ENCODE data around the gene ZNF408. TPM values are rescaled to one million over a fixed set of nuclear protein-coding genes. Genes with fewer than 3 reads are reported as not detected.

ZNF408 gene
- total RNA-seq, 2 donors from 2014 or later = 13.2 to 18.9 TPM

DNA sequence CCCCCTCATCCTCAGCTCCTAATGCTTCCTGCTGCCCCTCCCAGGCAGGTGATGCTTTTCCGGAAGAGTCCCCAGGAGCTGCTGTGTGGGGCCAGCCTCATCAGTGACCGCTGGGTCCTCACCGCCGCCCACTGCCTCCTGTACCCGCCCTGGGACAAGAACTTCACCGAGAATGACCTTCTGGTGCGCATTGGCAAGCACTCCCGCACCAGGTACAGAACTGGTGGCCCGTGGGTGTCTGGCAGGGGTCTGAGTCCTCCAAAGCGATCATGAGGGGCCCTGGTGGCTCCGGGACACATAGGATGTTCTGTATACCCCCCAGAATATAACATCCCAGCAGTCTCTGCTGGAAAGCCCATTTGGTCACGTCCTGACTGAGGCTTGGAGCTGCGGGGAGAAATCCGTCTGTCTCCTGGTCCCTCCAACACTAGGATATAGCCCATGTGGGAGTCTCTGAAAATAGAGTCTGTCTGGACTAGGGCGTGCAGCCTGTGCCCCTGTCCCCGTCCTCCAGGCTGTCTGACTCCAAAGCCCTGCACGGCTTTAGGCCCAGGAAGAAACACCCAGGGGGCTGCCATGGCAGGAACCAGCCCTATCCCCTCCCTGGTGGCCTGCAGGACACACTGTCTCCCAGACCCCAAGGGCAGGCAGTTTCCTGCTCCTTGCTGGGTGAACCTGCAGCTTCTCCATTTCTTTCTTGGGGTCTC is 27.3 kb downstream of the ZNF408 start:
- Mint-ChIP-seq H3K9me3 (no peaks in the 10 kb centered on the region), H3K4me3 (no peak overlapping the region), H3K27ac (no peak overlapping the region), H3K4me1 (no peaks in the 10 kb centered on the region), H3K27me3 (ENCODE audit: insufficient read depth) (no peaks in the 10 kb centered on the region), H3K36me3 (ENCODE audit: low read depth) (no peaks in the 10 kb centered on the region)
- TF ChIP-seq, protein P1, sequence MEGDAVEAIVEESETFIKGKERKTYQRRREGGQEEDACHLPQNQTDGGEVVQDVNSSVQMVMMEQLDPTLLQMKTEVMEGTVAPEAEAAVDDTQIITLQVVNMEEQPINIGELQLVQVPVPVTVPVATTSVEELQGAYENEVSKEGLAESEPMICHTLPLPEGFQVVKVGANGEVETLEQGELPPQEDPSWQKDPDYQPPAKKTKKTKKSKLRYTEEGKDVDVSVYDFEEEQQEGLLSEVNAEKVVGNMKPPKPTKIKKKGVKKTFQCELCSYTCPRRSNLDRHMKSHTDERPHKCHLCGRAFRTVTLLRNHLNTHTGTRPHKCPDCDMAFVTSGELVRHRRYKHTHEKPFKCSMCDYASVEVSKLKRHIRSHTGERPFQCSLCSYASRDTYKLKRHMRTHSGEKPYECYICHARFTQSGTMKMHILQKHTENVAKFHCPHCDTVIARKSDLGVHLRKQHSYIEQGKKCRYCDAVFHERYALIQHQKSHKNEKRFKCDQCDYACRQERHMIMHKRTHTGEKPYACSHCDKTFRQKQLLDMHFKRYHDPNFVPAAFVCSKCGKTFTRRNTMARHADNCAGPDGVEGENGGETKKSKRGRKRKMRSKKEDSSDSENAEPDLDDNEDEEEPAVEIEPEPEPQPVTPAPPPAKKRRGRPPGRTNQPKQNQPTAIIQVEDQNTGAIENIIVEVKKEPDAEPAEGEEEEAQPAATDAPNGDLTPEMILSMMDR (conservative IDR thresholded peaks at IDR 0.05) = no peak
- Histone ChIP-seq H3K36me3 (ENCODE audit: control insufficient read depth, insufficient read depth, low read length) (no peaks in the 10 kb centered on the region), H3K9me3 (ENCODE audit: control insufficient read depth, low read length) (no peaks in the 10 kb centered on the region), H3K4me3 (ENCODE audit: low read length) (no peak overlapping the region), H3K4me1 (ENCODE audit: control insufficient read depth, insufficient read depth, low read length) (no peaks in the 10 kb centered on the region), H3K27me3 (ENCODE audit: control insufficient read depth, insufficient read depth, low read length, poor library complexity, severe bottlenecking) (no peaks in the 10 kb centered on the region), H3K27ac (ENCODE audit: low read depth, low read length) (no peak overlapping the region), H3K9ac (ENCODE audit: extremely low read depth, low read length, poor library complexity, severe bottlenecking) (no peak overlapping the region)
- WGBS, 2 experiments (ENCODE audit: insufficient coverage in 1 of 2, insufficient read length in 1 of 2) = 95 to 96% methylated on average over 14 to 17 of the region's 17 CpGs
- no peak for DNase-seq

DNA sequence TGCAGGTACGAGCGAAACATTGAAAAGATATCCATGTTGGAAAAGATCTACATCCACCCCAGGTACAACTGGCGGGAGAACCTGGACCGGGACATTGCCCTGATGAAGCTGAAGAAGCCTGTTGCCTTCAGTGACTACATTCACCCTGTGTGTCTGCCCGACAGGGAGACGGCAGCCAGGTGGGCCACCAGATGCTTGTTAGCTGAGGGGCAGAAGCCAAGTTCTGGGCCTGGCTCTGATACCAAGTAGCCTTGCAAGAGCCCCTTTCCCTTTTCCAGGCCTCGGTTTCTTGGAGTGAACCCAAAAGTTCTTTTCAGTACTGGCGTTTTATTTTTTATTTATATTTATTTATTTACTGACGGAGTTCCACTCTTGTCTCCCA is 27.8 kb downstream of the ZNF408 start:
- no peaks in the 10 kb centered on the region for H3K36me3 ChIP-seq (ENCODE audit: control insufficient read depth, insufficient read depth, low read length)
- Mint-ChIP-seq H3K9me3 (no peaks in the 10 kb centered on the region), H3K27me3 (ENCODE audit: insufficient read depth) (no peaks in the 10 kb centered on the region), H3K36me3 (ENCODE audit: low read depth) (no peaks in the 10 kb centered on the region), H3K27ac (no peak overlapping the region), H3K4me1 (no peaks in the 10 kb centered on the region), H3K4me3 (no peak overlapping the region)
- DNase-seq = no peak
- 94% methylated on average over 3 to 8 of the region's 9 CpGs for WGBS, 2 experiments (ENCODE audit: insufficient coverage in 1 of 2, insufficient read length in 1 of 2)
- H3K9me3 ChIP-seq (ENCODE audit: control insufficient read depth, low read length) = no peaks in the 10 kb centered on the region
- H3K4me3 ChIP-seq (ENCODE audit: low read length) = no peak overlapping the region
- H3K9ac ChIP-seq (ENCODE audit: extremely low read depth, low read length, poor library complexity, severe bottlenecking) = no peak overlapping the region
- H3K27me3 ChIP-seq (ENCODE audit: control insufficient read depth, insufficient read depth, low read length, poor library complexity, severe bottlenecking) = no peaks in the 10 kb centered on the region
- H3K4me1 ChIP-seq (ENCODE audit: control insufficient read depth, insufficient read depth, low read length) = no peaks in the 10 kb centered on the region
- TF ChIP-seq, protein P1 (conservative IDR thresholded peaks at IDR 0.05) = no peak
- no peak overlapping the region for H3K27ac ChIP-seq (ENCODE audit: low read depth, low read length)

DNA sequence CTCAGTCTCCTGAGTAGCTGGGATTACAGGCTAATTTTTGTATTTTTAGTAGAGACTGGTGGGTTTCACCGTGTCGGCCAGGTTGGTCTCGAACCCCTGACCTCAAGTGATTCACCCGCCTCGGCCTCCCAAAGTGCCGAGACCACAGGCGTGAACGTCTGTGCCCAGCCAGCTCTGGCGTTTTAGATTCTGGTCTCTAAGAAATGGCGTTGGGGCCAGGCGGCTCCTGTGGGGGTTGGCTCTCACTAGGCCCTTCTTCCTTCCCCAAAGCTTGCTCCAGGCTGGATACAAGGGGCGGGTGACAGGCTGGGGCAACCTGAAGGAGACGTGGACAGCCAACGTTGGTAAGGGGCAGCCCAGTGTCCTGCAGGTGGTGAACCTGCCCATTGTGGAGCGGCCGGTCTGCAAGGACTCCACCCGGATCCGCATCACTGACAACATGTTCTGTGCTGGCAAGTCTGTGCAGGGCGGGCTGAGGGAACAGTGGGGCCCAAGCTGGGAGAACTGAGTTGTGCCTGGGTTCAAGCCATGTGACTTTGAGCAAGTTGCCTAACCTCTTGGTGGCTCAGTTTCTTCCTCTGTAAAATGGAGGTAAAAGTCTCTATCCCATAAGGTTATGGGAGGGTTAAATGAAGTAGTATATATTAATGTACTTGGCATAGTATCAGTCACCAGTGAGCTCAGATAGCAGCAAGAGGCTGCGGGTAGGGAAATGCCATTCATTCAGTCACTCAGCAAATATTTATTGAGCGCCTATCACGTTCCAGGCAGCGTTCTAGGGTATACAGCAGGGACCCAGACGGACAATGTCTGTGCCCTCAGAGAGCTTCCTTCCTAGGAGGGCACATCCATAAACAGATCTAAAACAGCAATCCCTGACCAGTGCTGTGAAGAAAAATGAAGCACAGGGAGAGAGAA is 28.5 kb downstream of the ZNF408 start:
- Mint-ChIP-seq H3K4me3 (no peak overlapping the region), H3K4me1 (no peaks in the 10 kb centered on the region), H3K9me3 (no peaks in the 10 kb centered on the region), H3K27me3 (ENCODE audit: insufficient read depth) (no peaks in the 10 kb centered on the region), H3K27ac (no peak overlapping the region), H3K36me3 (ENCODE audit: low read depth) (no peaks in the 10 kb centered on the region)
- no peaks in the 10 kb centered on the region for H3K36me3 ChIP-seq (ENCODE audit: control insufficient read depth, insufficient read depth, low read length)
- no peaks in the 10 kb centered on the region for H3K27me3 ChIP-seq (ENCODE audit: control insufficient read depth, insufficient read depth, low read length, poor library complexity, severe bottlenecking)
- no peak for DNase-seq
- H3K9ac ChIP-seq (ENCODE audit: extremely low read depth, low read length, poor library complexity, severe bottlenecking) = no peak overlapping the region
- no peaks in the 10 kb centered on the region for H3K9me3 ChIP-seq (ENCODE audit: control insufficient read depth, low read length)
- 91 to 93% methylated on average over 19 to 24 of the region's 24 CpGs for WGBS, 2 experiments (ENCODE audit: insufficient coverage in 1 of 2, insufficient read length in 1 of 2)
- no peak overlapping the region for H3K27ac ChIP-seq (ENCODE audit: low read depth, low read length)
- no peaks in the 10 kb centered on the region for H3K4me1 ChIP-seq (ENCODE audit: control insufficient read depth, insufficient read depth, low read length)
- TF ChIP-seq, protein P1 (conservative IDR thresholded peaks at IDR 0.05) = no peak
- no peak overlapping the region for H3K4me3 ChIP-seq (ENCODE audit: low read length)

Measured in endodermal cell (in vitro differentiated cells).